Fibroblast of skin of abdomen (primary cell): ENCODE data around the gene UMODL1.

ENCODE experiments used
- DNase-seq: peaks from one replicate; pipeline ENCODE4 v3.0.0-alpha.2; 2013

Gene UMODL1

DNA sequence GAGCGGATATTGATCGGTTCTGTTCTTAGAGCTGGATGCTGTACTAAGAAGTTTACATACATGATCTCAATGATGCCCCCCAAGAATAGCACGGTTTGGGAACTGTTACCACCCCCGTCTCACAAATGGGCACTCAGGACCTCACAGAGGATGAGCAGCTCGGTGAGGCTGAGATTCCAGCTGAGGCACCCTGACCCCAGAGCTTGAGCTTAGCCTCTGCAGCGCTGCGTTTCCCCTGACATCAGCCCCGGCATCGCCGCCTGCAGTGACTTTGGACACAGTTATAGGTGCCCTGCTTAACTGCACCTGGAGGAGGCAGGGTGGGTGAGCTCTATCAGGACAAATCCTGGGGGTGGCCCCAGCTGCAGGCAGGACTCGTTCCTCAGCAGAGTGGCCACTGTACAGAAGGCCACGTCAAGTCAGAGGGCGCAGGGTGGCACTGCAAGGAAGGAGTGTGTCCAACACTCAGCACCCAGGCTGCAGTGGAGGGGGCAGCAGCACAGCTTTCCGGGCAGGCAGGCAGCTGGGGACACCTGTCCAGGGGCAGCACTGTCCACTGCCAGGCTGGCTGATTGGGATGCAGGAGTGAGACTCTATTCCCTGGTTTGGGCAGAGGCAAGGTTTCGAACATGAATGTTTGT lies 82.0 kb downstream of the UMODL1 start:
- DNase-seq = no peak

DNA sequence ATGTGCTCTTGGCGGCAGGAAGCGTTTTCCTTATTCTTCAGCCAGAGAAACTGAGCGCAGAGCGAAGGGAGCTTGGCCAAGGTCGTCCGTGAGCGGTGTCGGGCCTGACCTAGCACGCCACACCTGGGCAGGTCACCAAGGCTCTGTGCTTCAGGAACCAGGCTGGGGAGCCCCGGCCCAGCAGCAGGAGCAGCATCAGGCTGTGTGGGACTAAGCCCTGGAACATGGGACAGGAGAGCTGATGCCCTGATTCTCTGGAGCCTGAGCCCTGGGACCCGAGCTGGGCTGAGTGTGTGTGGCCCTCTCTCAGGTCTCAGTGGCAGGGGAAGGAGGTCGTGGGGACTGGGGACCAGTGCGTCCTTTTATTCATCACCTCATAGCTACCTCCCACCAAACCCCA lies 82.6 kb downstream of the UMODL1 start:
- DNase-seq = no peak

DNA sequence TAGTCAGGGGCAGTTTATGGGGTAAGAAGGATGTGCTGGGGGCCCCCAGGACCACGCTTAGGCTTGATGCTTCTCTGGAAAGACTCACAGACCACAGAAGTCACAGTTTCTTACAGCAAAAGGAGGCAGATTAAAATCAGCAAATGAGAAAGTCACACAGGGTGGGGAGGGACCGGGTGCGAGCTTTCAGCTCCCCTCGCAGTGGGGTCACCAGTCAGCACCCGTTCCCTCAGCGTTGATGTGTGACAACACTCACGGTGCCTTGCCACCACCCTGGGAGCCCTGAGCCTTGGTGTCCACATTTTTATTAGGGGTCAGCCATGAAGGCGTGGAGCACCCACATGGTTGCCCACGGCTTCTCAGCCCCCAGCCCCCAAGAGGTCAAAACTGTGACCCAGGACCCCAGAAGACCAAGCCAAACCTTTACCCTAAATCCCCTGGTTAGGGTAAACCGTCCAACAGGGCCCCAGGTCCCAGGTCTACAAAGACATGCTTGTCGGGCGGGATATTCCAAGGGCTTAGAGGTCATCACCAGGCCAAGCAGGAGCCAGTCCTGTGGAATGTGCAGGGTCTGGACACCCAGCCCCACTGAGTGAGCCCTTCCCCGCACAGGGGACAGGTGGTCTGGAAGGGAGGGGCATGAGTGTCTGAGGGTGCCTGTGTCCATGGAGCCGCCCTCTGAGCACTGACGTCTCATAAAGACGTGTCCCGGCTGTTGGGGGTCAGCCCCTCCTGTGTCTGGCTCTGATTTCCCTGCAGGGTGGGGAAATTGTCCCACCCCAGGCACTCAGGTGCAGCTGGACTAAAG lies 83.3 kb downstream of the UMODL1 start:
- DNase-seq = no peak

DNA sequence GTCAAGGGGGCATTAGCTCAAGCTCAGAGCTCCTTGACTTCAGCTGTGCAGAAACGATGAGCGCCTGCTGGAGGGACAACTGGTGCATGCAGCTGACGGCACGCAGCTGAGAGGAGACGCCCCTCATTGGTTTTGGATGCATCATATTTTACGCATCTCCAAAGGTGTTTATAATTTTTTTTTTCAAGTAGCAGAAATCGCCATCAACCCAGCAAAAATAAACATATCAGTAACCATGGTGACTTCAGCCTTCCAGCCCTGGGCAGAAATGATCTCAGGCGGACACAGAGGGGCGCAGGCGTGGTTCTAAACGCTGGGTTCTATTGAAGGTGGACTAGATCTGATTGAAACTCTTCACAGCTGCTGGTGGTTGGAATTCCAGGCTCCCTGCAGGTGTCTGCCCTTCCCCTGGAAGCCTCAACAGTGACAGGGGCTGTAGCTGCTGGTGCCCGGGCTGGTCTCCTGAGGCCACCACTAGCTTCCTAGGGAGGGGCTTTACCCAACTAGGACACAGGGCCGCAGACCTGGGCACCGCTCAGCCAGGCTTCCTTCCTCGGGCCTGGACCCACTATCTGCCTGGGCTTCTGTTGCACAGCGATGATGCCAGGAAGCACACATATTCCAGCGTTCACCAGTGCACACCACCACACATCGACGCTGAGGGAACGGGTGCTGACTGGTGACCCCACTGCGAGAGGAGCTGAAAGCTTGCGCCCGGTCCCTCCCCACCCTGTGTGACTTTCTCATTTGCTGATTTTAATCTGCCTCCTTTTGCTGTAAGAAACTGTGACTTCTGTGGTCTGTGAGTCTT lies 84.1 kb downstream of the UMODL1 start:
- DNase-seq = no peak

GRCh38 chr21:42156690-42157605 lies 85.8 kb downstream of the UMODL1 start:
- no peak for DNase-seq

- DNase-seq = no peak
These were observed 86.6 kb downstream of the UMODL1 start for GRCh38 chr21:42157606-42158310.

GRCh38 chr21:42158846-42159245 lies 87.7 kb downstream of the UMODL1 start:
- DNase-seq = no peak

DNA sequence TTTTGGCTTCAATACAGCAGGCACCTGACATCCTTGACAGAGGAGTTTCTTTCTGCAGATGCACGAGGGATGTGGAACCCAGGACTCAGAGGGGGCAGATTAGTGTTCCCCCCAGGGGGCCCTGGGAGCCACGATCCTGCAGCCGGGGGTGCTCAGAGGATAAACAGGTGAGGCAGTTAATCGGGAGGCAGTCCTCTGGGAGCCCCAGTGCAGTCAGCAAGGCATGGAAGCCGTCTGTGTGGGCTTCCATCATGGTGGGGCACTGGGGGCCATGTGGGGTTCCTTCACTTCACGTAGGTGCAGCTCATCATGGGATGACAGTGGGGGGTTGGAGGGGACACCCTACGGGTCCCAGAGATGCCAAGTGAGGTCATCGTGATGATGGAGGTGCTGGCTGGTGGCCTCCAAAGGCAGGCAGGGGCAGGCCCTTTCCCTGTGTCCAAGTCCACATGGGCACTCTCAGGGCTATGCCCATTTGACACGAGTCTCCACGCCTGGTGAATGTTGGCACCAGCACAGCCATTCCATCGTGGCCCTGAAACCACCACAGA lies 88.5 kb downstream of the UMODL1 start:
- DNase-seq = no peak

- no peak for DNase-seq
These were observed 89.1 kb downstream of the UMODL1 start for GRCh38 chr21:42160111-42160721.

- no peak for DNase-seq
These were observed 89.6 kb downstream of the UMODL1 start for GRCh38 chr21:42160765-42161164.

DNA sequence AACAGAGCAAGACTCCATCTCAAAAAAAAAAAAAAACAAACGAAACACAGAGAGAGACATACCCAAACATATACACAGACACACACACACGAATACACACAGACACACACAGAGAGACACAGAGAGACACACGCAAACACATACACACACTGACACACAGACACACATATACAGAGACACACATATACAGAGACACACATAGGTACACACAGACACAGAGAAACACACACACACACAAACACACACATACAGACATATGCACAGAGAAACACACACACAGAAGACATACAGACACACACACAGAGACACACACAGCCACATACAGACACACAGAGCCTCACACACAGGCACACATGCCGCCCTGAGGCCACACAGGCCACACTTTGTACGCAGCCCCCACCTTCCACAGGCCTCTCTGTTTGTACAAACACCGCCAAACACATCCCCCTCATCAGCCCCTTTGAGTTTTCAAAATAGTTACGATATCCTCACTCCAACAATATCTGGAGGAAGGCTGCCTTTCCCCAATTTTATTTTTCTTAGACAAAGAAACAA lies 90.4 kb downstream of the UMODL1 start:
- no peak for DNase-seq

DNA sequence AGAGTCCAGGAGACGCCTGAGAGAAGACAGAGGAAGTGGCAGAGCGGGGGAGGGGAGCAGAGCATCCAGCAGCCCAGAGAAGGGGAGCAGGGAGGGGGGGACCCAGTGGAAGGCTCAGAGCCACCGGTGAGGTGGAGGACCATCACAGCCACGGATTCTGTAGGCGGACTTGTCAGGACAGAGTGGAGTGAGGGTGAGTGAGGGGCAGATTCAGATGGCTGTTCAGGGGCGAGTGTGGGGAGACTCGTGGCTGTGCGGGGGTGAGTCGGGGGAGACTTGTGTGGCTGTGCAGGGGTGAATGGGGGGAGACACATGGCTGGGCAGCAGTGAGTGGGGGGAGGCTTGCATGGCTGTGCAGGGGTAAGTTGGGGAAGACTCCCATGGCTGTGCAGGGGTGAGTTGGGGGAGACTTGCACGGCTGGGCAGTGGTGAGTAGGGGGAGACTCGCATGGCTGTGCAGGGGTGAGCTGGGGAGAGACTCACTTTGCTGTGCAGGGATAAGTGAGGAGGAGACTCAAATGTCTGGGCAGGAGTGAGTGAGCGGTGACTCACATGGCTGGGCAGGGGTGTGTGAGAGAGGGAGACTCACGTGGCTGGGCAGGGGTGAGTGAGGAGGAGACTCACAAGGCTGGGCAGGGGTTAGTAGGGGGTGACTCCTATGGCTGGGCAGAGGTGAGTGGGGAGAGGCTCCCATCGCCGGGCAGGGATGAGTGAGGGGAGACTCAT lies 91.0 kb downstream of the UMODL1 start:
- no peak for DNase-seq

GRCh38 chr21:42162831-42163510 lies 91.9 kb downstream of the UMODL1 start:
- no peak for DNase-seq

DNA sequence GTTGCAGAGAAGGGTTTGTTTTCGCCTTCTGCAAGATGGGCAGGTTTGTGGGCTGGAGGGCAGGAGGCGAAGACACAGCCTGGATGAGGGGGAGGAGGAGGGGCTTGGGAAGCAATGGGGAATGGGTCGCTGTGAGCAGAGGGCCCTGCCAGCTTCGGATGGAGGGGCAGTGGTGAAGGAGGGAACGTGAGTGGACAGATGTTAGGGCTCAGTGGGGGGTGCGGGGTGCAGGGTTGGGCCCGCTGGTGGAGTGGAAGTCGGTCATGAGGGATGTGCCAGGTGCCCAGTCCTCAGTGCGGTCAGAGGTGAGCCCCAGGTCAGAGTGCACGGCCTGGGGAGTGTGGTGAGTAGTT lies 92.4 kb downstream of the UMODL1 start:
- no peak for DNase-seq

GRCh38 chr21:42164064-42164789 lies 93.1 kb downstream of the UMODL1 start:
- DNase-seq = no peak

GRCh38 chr21:42164818-42165217 lies 93.7 kb downstream of the UMODL1 start:
- DNase-seq = no peak

- DNase-seq = no peak
These were observed 94.8 kb downstream of the UMODL1 start for GRCh38 chr21:42165901-42166300.

DNA sequence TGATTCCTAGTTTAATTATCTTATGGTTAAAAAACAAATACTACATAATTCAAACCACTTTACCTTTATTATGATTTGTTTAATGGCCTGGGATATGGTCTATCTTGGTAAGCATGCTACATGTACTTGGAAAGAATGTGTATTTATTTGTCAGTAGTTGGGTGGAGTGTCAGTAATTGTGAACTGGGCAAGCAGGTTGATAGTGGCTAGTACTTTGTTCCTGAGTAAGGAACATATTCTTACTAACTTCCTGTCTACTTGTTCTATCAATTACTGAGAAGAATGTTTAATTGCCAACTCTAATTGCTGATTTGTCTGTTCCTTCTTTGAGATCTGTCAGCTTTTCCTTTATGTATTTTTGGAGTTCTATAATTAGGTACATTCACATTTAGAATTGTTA lies 98.6 kb downstream of the UMODL1 start:
- no peak for DNase-seq
